IMR-90 (cell line): Measurements from ENCODE around the gene MKS1. TPM values are rescaled to one million over a fixed set of nuclear protein-coding genes. Genes with fewer than 3 reads are reported as not detected.

Experiments used
- ATAC-seq: fragments of 200-7000 bp; cut with Tn5 transposase; 2 replicates; pipeline ENCODE4 v1.9.1; 2020; ENCODE audit warnings: low read depth, mild to moderate bottlenecking, moderate library complexity
- BruUV-seq: library from RNA; stranded (reverse); fragments of 400-500 nt; replicated peaks from 2 replicates; lab custom pipeline; 2021; lab: Mats Ljungman, UMichigan
- CTCF ChIA-PET: fragments of 300-600 bp; formaldehyde crosslinking; extraction: SDS; loops from one replicate; lab custom pipeline; 2021; ENCODE audit warnings: antibody characterized with exemption; lab: Yijun Ruan, JAX
- POLR2A ChIA-PET: fragments of 300-600 bp; sonication (Branson Sonifier 250); formaldehyde crosslinking; loops from one replicate; lab custom pipeline; 2022; ENCODE audit warnings: antibody characterized with exemption; ENCODE audit not compliant: unreplicated experiment; lab: Charles Lee
- DNase-seq: peaks from one replicate; pipeline ENCODE4 v3.0.0; 2013
- H2AFZ ChIP-seq: replicated peaks from 2 replicates; pipeline ENCODE3; 2013; ENCODE audit warnings: low read length, mild to moderate bottlenecking; ENCODE audit not compliant: poor library complexity
- H2AK5ac ChIP-seq: 2 replicates; pipeline ENCODE4 v1.6.1; 2013; ENCODE audit warnings: low read depth, low read length, inconsistent platforms
- H2AK9ac ChIP-seq: replicated peaks from 2 replicates; pipeline ENCODE3; 2013; ENCODE audit warnings: mild to moderate bottlenecking, low read depth, low read length, moderate library complexity; ENCODE audit not compliant: poor library complexity
- H2BK120ac ChIP-seq: 2 replicates; pipeline ENCODE4 v1.6.1; 2013; ENCODE audit warnings: low read depth, low read length, inconsistent platforms
- H2BK15ac ChIP-seq: 3 replicates; pipeline ENCODE4 v1.6.1; 2013; ENCODE audit warnings: low read depth, low read length, inconsistent platforms
- H2BK20ac ChIP-seq: 2 replicates; pipeline ENCODE4 v1.6.1; 2013; ENCODE audit warnings: low read depth, mild to moderate bottlenecking, inconsistent platforms, low read length, moderate library complexity
- H2BK5ac ChIP-seq: 2 replicates; pipeline ENCODE4 v1.6.1; 2013; ENCODE audit warnings: mild to moderate bottlenecking, low read depth, low read length, inconsistent platforms; ENCODE audit not compliant: poor library complexity, severe bottlenecking
- H3K14ac ChIP-seq: replicated peaks from 2 replicates; pipeline ENCODE4 v1.6.1; 2013; ENCODE audit warnings: low read depth, low read length, inconsistent platforms
- H3K18ac ChIP-seq: 2 replicates; pipeline ENCODE4 v1.6.1; 2013; ENCODE audit warnings: low read depth, low read length, control low read depth
- H3K23ac ChIP-seq: 2 replicates; pipeline ENCODE4 v1.6.1; 2013; ENCODE audit warnings: low read depth, low read length, inconsistent platforms
- H3K27ac ChIP-seq: 2 replicates; pipeline ENCODE4 v1.5.1; 2013; ENCODE audit warnings: mild to moderate bottlenecking, control low read depth, low read length; ENCODE audit not compliant: insufficient read depth
- H3K27me3 ChIP-seq: 2 replicates; pipeline ENCODE4 v1.6.1; 2013; ENCODE audit warnings: low read length; ENCODE audit not compliant: control insufficient read depth, insufficient read depth
- H3K36me3 ChIP-seq: 2 replicates; pipeline ENCODE4 v1.6.1; 2013; ENCODE audit warnings: low read length, mixed read lengths; ENCODE audit not compliant: control insufficient read depth, insufficient read depth
- H3K4ac ChIP-seq: 2 replicates; pipeline ENCODE4 v1.6.1; 2013; ENCODE audit warnings: low read depth, low read length, inconsistent platforms
- H3K4me1 ChIP-seq: 2 replicates; pipeline ENCODE4 v1.6.1; 2013; ENCODE audit warnings: low read length, mixed read lengths; ENCODE audit not compliant: control insufficient read depth, insufficient read depth
- H3K4me2 ChIP-seq: 2 replicates; pipeline ENCODE4 v1.6.1; 2013; ENCODE audit warnings: low read depth, mild to moderate bottlenecking, control low read depth, low read length, moderate library complexity
- H3K4me3 ChIP-seq: 2 replicates; pipeline ENCODE4 v1.5.1; 2013; ENCODE audit warnings: low read depth, mild to moderate bottlenecking, control low read depth, low read length, moderate library complexity; ENCODE audit not compliant: insufficient read depth
- H3K56ac ChIP-seq: 2 replicates; pipeline ENCODE4 v1.6.1; 2013; ENCODE audit warnings: low read length, inconsistent platforms; ENCODE audit not compliant: insufficient read depth; ENCODE audit errors: extremely low read depth
- H3K79me1 ChIP-seq, 2 experiments: 2 replicates each; pipeline ENCODE4 v1.6.1; 2013; ENCODE audit warnings: low read length in 2 of 2, inconsistent platforms in 1 of 2, low read depth in 1 of 2
- H3K9ac ChIP-seq: 2 replicates; pipeline ENCODE4 v1.6.1; 2013; ENCODE audit warnings: low read depth, low read length, control low read depth
- H3K9me1 ChIP-seq: 2 replicates; pipeline ENCODE4 v1.6.1; 2013; ENCODE audit warnings: low read length, inconsistent platforms; ENCODE audit not compliant: insufficient read depth
- H3K9me3 ChIP-seq: 2 replicates; pipeline ENCODE4 v1.6.1; 2013; ENCODE audit warnings: low read length; ENCODE audit not compliant: control insufficient read depth, insufficient read depth
- H4K20me1 ChIP-seq: 2 replicates; pipeline ENCODE4 v1.6.1; 2013; ENCODE audit warnings: low read length, inconsistent platforms; ENCODE audit not compliant: insufficient read depth
- H4K5ac ChIP-seq: 2 replicates; pipeline ENCODE4 v1.6.1; 2013; ENCODE audit warnings: mild to moderate bottlenecking, low read depth, low read length, control low read depth
- H4K8ac ChIP-seq, 2 experiments: 2 replicates each; pipeline ENCODE4 v1.6.1; 2013; ENCODE audit warnings: low read depth in 2 of 2, low read length in 2 of 2, control low read depth in 1 of 2, inconsistent platforms in 1 of 2
- H4K91ac ChIP-seq: 2 replicates; pipeline ENCODE4 v1.6.1; 2013; ENCODE audit warnings: low read depth, low read length, inconsistent platforms; ENCODE audit not compliant: insufficient read depth
- FOS ChIP-seq: fragments of 150-350 bp; IDR thresholded peaks from 2 replicates; pipeline ENCODE4 v1.6.1; 2016; ENCODE audit warnings: low read depth, low read length
- MAFK ChIP-seq: IDR thresholded peaks from 2 replicates; pipeline ENCODE4 v1.6.1; 2012; ENCODE audit warnings: low read depth, low read length, improper control_type of control experiment
- RAD21 ChIP-seq: IDR thresholded peaks from 2 replicates; pipeline ENCODE4 v1.6.1; 2012; ENCODE audit warnings: low read length, improper control_type of control experiment
- RCOR1 ChIP-seq: IDR thresholded peaks from 2 replicates; pipeline ENCODE4 v1.6.1; 2012; ENCODE audit warnings: mild to moderate bottlenecking, low read length, improper control_type of control experiment; ENCODE audit not compliant: insufficient replicate concordance
- RFX5 ChIP-seq: IDR thresholded peaks from 2 replicates; pipeline ENCODE4 v1.8.0; 2012; ENCODE audit warnings: low read depth, mild to moderate bottlenecking, low read length, moderate library complexity
- SMC3 ChIP-seq: fragments of 150-350 bp; IDR thresholded peaks from 2 replicates; pipeline ENCODE4 v1.6.1; 2016; ENCODE audit warnings: low read depth, mild to moderate bottlenecking, antibody characterized with exemption, low read length, moderate library complexity
- WGBS, 2 experiments: methylation state at CpG; one replicate each; pipeline versions ENCODE4 v1.1.5 to v1.1.7; 2013; ENCODE audit warnings: missing lambda C conversion rate in 2 of 2; ENCODE audit not compliant: insufficient read length in 1 of 2; ENCODE audit errors: extremely low coverage in 2 of 2; 5-methylcytosine and 5-hydroxymethylcytosine counted together
- dilution Hi-C: fragments of 300-500 bp; cut with HindIII; formaldehyde crosslinking; loops from one replicate; pipeline ENCODE4 v1.14.3; 2018; ENCODE audit warnings: low sequenced_read_pairs; ENCODE audit not compliant: unreplicated experiment
- in situ Hi-C: fragments of 300-500 bp; cut with MboI; formaldehyde crosslinking; loops from 3 replicates; pipeline ENCODE4 v1.14.3; 2019; ENCODE audit warnings: low sequenced_read_pairs, inconsistent platforms, mixed read lengths
- intact Hi-C: fragments of 100-400 bp; cut with micrococcal nuclease; formaldehyde crosslinking; loops from 2 replicates; pipeline ENCODE4 v1.10.0; 2022
- polyA plus RNA-seq, 3 experiments: library from polyadenylated mRNA; depleted of rRNA; stranded (reverse); fragments of >200 nt; gene quantifications; 2 replicates each; pipeline ENCODE4 v1.2.3, GENCODE V29; 2012; ENCODE audit warnings: low replicate concordance in 1 of 3
- total RNA-seq: library from RNA; depleted of rRNA; stranded (reverse); fragments of >200 nt; gene quantifications from 2 replicates; pipeline ENCODE4 v1.2.3, GENCODE V29; 2012
- TF ChIP-seq, protein P1 (sequence below): fragments of 150-350 bp; IDR thresholded peaks from 2 replicates; pipeline ENCODE4 v1.6.1; 2016; ENCODE audit warnings: low read depth, mild to moderate bottlenecking, low read length, moderate library complexity, borderline replicate concordance

Gene MKS1
- total and polyA plus RNA-seq, 2 of the 4 experiments (the other 2 are of a cell fraction): 11.5 to 13.2 TPM

DNA sequence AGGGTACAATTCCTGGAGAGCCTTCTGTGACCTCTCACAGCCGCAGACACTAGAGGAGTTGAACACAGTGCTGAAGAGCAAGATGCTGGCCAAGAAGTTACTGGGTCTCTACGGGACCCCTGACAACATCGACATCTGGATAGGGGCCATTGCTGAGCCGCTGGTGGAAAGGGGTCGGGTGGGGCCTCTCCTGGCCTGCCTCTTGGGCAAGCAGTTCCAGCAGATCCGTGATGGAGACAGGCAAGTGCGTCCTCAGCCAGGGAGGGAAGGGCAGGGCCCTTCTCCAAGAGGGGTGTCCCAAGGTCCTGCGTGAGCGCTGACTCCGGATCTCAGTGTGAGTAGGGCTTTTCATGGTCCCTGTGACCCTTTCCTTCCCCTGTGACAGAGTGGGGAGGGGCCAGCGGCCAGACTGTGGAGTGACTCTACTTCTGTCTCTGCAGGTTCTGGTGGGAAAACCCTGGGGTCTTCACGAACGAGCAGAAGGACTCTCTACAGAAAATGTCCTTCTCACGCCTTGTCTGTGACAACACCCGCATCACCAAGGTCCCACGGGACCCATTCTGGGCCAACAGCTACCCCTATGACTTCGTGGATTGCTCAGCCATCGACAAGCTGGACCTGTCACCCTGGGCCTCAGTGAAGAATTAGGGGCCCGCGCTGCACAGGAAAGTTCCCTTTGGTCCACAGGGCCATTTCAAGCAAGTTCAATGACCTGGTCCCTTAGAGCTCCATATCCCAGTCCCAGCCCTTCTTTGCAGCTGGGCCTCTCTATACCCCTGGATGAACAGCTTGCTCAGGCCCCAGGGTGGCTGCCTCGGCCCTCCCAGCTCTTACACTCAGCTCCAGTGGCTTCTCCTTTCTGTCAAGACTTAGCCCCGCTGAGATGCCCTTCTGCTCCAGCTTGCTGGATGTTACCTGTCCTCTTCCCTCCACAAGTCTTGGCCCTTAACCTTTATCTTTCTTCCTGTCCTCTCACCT, 48.6 kb upstream of the MKS1 start:
- Histone ChIP-seq H2AK5ac (no peak overlapping the region), H3K79me1 (no peaks in the 10 kb centered on the region), H4K20me1 (no peaks in the 10 kb centered on the region), H3K56ac (no peak overlapping the region), H2BK5ac (no peak overlapping the region), H3K27me3 (peaks cover 6% of the 10 kb centered on the region), H3K14ac (no peak overlapping the region), H2AFZ (no peak overlapping the region), H3K23ac (no peak overlapping the region), H3K36me3 (no peaks in the 10 kb centered on the region), H4K91ac (no peak overlapping the region), H4K8ac (no peak overlapping the region), H4K5ac (no peak overlapping the region), H2BK120ac (no peak overlapping the region), H3K9ac (no peak overlapping the region), H3K4ac (no peak overlapping the region), H3K4me3 (no peak overlapping the region), H2AK9ac (no peak overlapping the region), H3K9me1 (no peaks in the 10 kb centered on the region), H3K27ac (no peak overlapping the region), H3K9me3 (no peaks in the 10 kb centered on the region), H3K18ac (no peak overlapping the region), H2BK20ac (no peak overlapping the region), H2BK15ac (no peak overlapping the region), H3K4me1 (no peaks in the 10 kb centered on the region), H3K4me2 (no peak overlapping the region)
- dilution Hi-C loops: no loop called here
- intact Hi-C loops: no loop called here
- ATAC-seq: no peak
- POLR2A ChIA-PET: no interaction called here
- 66% methylated on average over 16 of the region's 22 CpGs; no CpG with 5 or more reads in 1 of the 2 experiments for WGBS, 2 experiments
- in situ Hi-C loops: no loop called here
- TF ChIP-seq RAD21 (no peak), RCOR1 (no peak), FOS (no peak), MAFK (no peak), SMC3 (no peak), RFX5 (no peak)
- TF ChIP-seq, protein P1, sequence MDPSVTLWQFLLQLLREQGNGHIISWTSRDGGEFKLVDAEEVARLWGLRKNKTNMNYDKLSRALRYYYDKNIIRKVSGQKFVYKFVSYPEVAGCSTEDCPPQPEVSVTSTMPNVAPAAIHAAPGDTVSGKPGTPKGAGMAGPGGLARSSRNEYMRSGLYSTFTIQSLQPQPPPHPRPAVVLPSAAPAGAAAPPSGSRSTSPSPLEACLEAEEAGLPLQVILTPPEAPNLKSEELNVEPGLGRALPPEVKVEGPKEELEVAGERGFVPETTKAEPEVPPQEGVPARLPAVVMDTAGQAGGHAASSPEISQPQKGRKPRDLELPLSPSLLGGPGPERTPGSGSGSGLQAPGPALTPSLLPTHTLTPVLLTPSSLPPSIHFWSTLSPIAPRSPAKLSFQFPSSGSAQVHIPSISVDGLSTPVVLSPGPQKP: no peak
- CTCF ChIA-PET: interaction anchor here (1.2 kb wide), 1 partner anchor 18 kb away, joined by 3 read pairs; no protein-coding TSS in a partner anchor
- DNase-seq: no peak
- BruUV-seq: no TSS peak
